ENCODE results near the gene DCLK1. TPM values are rescaled to one million over a fixed set of nuclear protein-coding genes. Genes with fewer than 3 reads are reported as not detected.

The DCLK1 gene
- total RNA-seq, 1 donor from 2014 or later, result 4.5 TPM

- TF ChIP-seq CTCF (IDR thresholded peaks at IDR 0.05), result no peak
- Histone ChIP-seq H3K36me3 (no peaks in the 10 kb centered on the region), H3K4me3 (no peak overlapping the region), H3K9me3 (no peaks in the 10 kb centered on the region), H3K27ac (no peak overlapping the region), H3K27me3 (no peaks in the 10 kb centered on the region), H3K4me1 (no peaks in the 10 kb centered on the region)
- DNase-seq (no peak), ATAC-seq (no peak)
- intact Hi-C loops (cut with DNase I), result no loop called here
Measured at GRCh38 chr13:35925669-35926068, 205.5 kb downstream of the DCLK1 start.

GRCh38 chr13:35923347-35923746 lies 207.8 kb downstream of the DCLK1 start:
- Histone ChIP-seq H3K36me3 (no peaks in the 10 kb centered on the region), H3K4me1 (no peaks in the 10 kb centered on the region), H3K27ac (no peak overlapping the region), H3K9me3 (no peaks in the 10 kb centered on the region), H3K27me3 (no peaks in the 10 kb centered on the region), H3K4me3 (no peak overlapping the region)
- intact Hi-C loops (cut with DNase I), result no loop called here
- DNase-seq (no peak), ATAC-seq (no peak)
- no peak for TF ChIP-seq CTCF (IDR thresholded peaks at IDR 0.05)

- TF ChIP-seq CTCF (IDR thresholded peaks at IDR 0.05), result no peak
- Histone ChIP-seq H3K4me3 (no peak overlapping the region), H3K9me3 (no peaks in the 10 kb centered on the region), H3K27me3 (no peaks in the 10 kb centered on the region), H3K36me3 (no peaks in the 10 kb centered on the region), H3K4me1 (no peaks in the 10 kb centered on the region), H3K27ac (no peak overlapping the region)
- ATAC-seq (no peak), DNase-seq (no peak)
- intact Hi-C loops (cut with DNase I), result no loop called here
Measured at GRCh38 chr13:35920816-35921215, 210.4 kb downstream of the DCLK1 start.

GRCh38 chr13:35917942-35918645 lies 213.1 kb downstream of the DCLK1 start:
- Histone ChIP-seq H3K4me3 (no peak overlapping the region), H3K27ac (no peak overlapping the region), H3K27me3 (no peaks in the 10 kb centered on the region), H3K36me3 (no peaks in the 10 kb centered on the region), H3K9me3 (no peaks in the 10 kb centered on the region), H3K4me1 (no peaks in the 10 kb centered on the region)
- intact Hi-C loops (cut with DNase I), result no loop called here
- ATAC-seq, result no peak
- DNase-seq, result no peak
- TF ChIP-seq CTCF (IDR thresholded peaks at IDR 0.05), result no peak

GRCh38 chr13:35917252-35917941 lies 213.8 kb downstream of the DCLK1 start:
- Histone ChIP-seq H3K4me1 (no peaks in the 10 kb centered on the region), H3K9me3 (no peaks in the 10 kb centered on the region), H3K27ac (no peak overlapping the region), H3K4me3 (no peak overlapping the region), H3K36me3 (no peaks in the 10 kb centered on the region), H3K27me3 (no peaks in the 10 kb centered on the region)
- no peak for DNase-seq
- ATAC-seq, result no peak
- intact Hi-C loops (cut with DNase I), result no loop called here
- TF ChIP-seq CTCF (IDR thresholded peaks at IDR 0.05), result no peak

All from upper lobe of right lung (tissue), 1 donor.